ENCODE data around the gene CD300LD.
"Not testable (repeated sequence)": the region's sequence is repeated elsewhere in the genome, so short reads cannot be mapped to it uniquely, and the experiment has no call there.

The CD300LD gene

GRCh38 chr17:74605361-74605760 lies 13.3 kb upstream of the CD300LD start:
- no peak for DNase-seq

- DNase-seq: no peak
Measured at GRCh38 chr17:74604761-74605160, 12.7 kb upstream of the CD300LD start.

DNA sequence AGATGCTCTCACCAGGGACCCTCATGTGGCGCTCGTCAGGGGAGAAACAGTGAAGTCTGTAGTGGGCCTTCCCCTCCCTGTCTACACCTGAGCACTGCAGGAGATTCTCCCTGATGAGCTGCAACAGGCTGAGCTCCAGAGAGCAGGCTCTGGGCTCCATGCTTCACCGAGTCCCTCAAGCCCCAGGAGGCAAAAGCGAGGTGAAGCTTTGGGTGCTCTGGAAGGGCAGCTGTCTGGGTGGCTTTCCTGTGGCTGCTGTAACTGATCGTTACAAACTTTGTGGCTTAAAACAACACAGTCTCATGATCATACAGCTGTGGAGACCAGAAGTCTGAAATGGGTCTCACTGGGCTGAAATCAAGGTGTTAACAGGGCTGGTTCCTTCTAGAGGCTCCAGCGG lies 12.1 kb upstream of the CD300LD start:
- no peak for DNase-seq

GRCh38 chr17:74603746-74604145 lies 11.7 kb upstream of the CD300LD start:
- DNase-seq: no peak

DNA sequence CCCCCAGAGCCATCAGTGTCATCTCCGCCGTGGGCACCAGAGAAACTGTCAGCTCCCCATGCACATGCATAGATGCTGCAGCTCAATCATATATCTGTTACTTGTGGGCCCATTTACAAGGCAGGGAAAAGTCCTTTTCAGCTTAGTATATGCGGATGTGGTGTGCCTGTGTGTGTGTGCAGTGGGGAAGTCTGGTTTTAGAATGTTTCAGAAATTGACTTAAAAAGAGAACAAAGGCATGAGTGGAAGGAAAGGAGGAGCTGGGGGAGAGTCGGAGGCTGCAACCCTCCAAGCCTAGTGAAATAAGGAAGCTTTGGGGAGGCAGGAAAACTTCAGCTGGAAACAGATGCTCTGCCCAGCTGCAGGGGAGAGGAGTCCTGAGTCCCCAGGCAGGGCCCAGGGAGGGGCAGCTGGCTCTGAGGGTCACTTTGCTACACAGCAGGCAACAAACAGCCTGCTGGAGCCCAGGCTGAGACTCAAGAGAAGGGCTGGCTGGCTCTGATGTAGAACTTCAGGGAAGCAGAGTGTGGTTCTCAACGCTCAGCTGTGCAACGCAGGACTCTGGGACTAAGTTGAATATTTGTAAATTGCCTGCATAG lies 11.1 kb upstream of the CD300LD start:
- DNase-seq: no peak

- peak; percentile 43 for DNase-seq
Measured at GRCh38 chr17:74601944-74602572, 10.0 kb upstream of the CD300LD start.

DNA sequence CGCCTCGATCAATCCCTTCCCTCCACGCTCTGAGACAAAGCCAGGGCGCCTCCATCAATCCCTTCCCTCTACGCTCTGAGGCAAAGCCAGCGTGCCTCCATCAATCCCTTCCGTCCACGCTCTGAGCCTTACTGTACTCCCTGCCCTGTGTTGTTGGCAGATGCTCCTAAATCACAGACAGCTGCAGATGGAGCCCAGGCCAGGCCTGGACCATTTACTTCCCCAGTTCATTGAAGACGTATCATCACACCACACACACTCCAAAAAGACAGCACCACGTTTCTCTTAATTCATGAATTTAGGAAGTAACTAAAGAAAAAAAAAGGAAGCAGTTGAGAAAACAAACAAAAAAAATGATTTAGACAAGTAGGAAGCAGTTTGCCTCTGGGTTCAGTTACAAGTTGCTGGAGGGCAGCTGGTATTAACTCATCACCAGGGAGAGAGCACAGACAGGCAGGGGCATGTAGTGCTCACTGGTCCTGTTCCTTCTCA lies 7.4 kb upstream of the CD300LD start:
- DNase-seq: no peak

DNA sequence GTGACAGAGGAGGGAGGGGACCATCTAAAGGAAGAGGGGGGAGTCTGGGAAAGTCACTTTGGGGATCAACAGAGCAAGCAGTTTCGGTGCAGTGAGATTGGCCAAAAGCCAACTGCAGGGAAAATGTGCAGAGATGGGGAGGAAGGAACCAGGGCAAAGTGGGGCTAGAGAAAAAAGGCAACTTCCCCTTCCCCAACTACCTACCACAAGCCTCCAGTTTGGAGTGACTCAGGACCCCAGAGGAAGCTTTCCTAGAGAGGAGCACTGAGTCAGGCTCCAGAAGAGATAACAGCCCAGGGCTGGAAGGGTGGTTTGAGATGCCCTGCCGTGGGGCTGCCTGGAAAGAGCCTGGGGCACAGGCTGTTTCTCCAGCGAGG lies 6.9 kb upstream of the CD300LD start:
- DNase-seq: no peak

DNA sequence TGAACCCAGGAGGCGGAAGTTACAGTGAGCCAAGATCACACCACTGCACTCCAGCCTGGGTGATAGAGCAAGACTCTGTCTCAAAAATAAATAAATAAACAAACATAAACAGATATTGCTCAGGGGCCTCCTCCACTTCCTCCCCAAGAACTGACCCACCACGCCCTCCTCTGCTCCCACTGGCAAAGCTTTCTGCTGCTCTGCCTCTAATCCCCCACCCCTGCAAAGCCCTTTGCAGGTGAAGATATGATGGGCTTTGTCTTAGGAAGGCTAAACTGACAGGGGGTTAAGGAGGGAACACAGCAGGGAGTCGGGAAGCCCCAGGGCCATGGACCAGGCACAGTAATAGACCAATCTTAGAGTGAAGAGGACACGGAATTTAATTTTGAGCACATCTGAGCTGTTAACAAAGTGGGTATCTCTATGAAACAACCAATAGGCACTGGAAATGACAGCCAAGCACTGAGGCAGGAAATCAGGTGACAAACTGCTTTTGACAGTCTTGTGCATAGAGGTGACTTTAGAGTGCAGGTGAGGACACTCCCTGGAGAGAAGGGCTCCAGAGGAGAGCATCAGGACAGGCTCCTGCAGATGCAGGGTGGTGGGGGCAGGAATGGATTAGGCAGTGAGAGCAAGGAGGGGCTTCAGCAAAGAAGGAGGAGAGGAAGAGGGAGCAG lies 6.4 kb upstream of the CD300LD start:
- no peak for DNase-seq

- DNase-seq: no peak
Measured at GRCh38 chr17:74597069-74597790, 5.1 kb upstream of the CD300LD start.

GRCh38 chr17:74595037-74595750 lies 3.1 kb upstream of the CD300LD start:
- no peak for DNase-seq

DNA sequence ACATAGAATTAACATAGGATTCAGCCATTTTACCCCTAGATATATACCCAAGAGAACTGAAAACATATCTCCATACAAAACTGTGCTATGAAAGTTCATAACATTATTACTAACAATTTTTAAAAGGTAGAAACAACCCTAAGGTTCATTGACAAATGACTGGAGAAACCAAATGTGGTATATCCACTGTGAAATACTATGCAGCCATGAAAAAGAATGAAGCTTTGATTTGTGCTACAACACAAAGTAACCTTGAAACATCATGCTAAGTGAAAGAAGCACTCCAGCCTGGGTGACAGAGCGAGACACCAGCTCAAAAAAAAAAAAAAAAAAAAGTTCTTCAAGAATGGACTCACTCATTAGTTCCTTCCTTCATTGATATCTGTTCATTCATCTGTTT lies 580 bp downstream of the CD300LD start:
- DNase-seq: no peak

DNA sequence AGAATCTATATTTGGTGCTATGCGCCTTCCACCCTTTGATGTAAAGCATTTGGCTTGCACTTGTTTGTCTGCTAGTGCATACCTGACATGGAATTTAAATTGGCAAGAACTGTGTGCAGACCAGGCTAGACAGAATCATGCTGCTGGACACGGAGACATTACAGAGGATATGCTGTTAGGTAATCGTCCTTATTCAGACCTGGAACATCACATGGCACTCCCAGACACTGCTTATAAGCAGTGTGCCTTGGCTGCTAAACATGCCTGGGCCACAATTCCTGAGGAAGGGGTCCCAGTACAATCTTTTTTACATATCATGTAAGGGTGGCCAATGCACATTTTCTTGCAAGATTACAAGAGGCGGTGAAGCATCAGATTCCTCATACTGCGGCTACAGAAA lies 6.4 kb downstream of the CD300LD start:
- no peak for DNase-seq

GRCh38 chr17:74584292-74585060 lies 7.6 kb downstream of the CD300LD start:
- no peak for DNase-seq

GRCh38 chr17:74582633-74583032 lies 9.4 kb downstream of the CD300LD start:
- DNase-seq: no peak

GRCh38 chr17:74579900-74580299 lies 12.2 kb downstream of the CD300LD start:
- DNase-seq: no peak

GRCh38 chr17:74578979-74579378 lies 13.1 kb downstream of the CD300LD start:
- no peak for DNase-seq

DNA sequence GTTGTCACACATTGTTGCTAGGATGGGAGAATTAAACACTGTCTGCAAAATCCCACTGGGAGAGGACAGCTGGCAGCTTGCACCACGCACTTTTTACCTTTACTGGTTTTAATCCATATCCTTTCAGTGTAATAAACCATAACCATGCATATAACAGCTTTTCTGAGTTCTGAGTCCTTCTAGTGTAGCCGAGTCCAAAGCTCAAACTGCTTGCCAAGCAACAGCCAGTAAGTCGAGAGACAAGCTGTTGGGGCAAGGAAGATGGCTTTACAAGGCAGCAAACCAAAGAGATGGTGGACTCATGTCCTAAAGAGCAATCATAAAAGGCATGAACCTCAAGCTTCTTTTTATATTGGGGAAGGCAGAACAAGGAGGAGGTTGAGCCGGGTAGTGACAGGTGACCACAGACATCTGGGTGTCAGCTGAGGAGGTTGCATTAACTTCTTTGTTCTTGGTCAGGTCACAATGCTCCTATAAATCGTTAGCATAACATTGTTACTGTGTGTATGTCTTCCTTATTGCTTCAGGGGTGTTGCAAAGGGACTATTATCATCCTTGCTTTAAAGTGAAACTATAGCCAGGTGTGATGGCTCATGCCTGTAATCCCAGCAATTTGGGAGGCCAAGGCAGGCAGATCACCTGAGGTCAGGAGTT lies 17.5 kb downstream of the CD300LD start:
- no peak for DNase-seq

DNA sequence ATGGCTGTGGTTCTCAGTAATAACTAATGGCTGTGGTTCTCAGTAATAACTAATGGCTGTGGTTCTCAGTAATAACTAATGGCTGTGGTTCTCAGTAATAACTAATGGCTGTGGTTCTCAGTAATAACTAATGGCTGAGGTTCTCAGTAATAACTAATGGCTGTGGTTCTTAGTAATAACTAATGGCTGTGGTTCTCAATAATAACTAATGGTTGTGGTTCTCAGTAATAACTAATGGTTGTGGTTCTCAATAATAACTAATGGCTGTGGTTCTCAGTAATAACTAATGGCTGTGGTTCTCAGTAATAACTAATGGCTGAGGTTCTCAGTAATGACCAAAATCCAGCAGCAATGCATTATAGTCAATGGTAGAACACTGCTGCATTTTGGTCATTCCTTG lies 18.4 kb downstream of the CD300LD start:
- not testable (repeated sequence) for DNase-seq

DNA sequence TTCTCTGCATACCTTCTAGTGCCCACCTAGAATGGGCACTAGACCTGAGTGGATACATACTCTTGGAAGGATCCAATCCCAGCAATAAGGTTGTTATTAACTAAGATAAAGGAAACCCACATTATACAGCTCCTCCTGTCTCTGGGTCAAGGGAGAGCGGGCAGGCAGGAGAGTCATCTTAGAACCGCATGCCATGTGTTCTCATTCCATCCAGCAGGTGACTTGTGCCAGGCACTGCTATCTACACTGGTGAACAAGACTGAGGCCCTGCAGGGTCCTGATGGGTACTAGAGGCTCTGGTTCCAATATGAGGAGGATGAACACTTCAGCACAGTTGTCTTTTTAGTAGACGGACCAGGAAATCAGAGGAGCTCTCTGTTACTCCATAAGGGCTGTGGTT lies 18.9 kb downstream of the CD300LD start:
- no peak for DNase-seq

- DNase-seq: no peak
Measured at GRCh38 chr17:74571621-74572270, 20.3 kb downstream of the CD300LD start.
